ENCODE measurements around the gene AFF2. TPM values are rescaled to one million over a fixed set of nuclear protein-coding genes. Genes with fewer than 3 reads are reported as not detected.

The AFF2 gene
- total RNA-seq, 1 donor from 2014 or later: 13.4 TPM

DNA sequence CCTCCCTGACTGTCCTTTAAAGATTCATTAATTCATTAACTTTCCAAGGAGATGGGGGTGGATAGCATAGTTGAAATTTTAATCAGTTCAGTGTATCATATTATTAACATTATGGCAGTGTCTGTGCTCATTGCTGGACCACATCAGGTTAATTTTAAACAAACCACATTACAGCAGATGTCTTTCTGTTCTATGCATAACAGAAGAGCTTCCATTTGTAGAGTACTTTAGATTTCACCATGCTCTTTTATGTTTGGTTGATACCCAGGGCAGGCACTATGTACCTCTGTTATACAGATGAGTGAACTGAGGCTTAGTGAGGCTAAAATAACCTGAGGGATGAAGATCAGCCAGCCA lies 41.1 kb downstream of the AFF2 start:
- intact Hi-C loops (cut with DNase I): no loop called here
- ATAC-seq (no peak), DNase-seq (no peak)
- Histone ChIP-seq H3K4me1 (no peaks in the 10 kb centered on the region), H3K27ac (no peak overlapping the region), H3K36me3 (no peaks in the 10 kb centered on the region), H3K9me3 (no peaks in the 10 kb centered on the region), H3K4me3 (no peak overlapping the region), H3K27me3 (no peaks in the 10 kb centered on the region)
- TF ChIP-seq, protein P1, sequence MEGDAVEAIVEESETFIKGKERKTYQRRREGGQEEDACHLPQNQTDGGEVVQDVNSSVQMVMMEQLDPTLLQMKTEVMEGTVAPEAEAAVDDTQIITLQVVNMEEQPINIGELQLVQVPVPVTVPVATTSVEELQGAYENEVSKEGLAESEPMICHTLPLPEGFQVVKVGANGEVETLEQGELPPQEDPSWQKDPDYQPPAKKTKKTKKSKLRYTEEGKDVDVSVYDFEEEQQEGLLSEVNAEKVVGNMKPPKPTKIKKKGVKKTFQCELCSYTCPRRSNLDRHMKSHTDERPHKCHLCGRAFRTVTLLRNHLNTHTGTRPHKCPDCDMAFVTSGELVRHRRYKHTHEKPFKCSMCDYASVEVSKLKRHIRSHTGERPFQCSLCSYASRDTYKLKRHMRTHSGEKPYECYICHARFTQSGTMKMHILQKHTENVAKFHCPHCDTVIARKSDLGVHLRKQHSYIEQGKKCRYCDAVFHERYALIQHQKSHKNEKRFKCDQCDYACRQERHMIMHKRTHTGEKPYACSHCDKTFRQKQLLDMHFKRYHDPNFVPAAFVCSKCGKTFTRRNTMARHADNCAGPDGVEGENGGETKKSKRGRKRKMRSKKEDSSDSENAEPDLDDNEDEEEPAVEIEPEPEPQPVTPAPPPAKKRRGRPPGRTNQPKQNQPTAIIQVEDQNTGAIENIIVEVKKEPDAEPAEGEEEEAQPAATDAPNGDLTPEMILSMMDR (IDR thresholded peaks at IDR 0.05): no peak

- Histone ChIP-seq H3K4me3 (no peak overlapping the region), H3K27me3 (no peaks in the 10 kb centered on the region), H3K36me3 (no peaks in the 10 kb centered on the region), H3K27ac (no peak overlapping the region), H3K9me3 (no peaks in the 10 kb centered on the region), H3K4me1 (no peaks in the 10 kb centered on the region)
- intact Hi-C loops (cut with DNase I): no loop called here
- DNase-seq: no peak
- TF ChIP-seq, protein P1 (IDR thresholded peaks at IDR 0.05): no peak
- no peak for ATAC-seq
Observed at GRCh38 chrX:148542481-148543255, 42.3 kb downstream of the AFF2 start.

DNA sequence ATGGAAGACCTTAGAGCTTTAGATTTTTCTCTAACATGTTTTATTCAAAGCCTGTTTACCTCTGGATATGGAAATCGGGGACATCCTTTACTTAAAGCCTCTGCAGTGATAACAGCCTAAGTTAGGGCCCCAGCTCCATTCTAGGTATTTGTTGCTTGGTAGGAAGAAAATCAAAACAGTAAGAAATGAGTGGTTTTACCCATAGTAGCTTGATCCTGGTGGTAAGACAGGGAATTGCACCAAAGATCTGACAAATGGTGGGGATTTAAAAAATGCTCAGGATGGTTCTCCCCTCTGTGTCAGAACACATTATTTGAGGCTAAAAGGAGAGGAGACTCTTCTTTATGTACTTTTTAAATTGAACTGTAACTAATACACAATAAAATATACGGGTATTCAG lies 52.4 kb downstream of the AFF2 start:
- Histone ChIP-seq H3K4me1 (no peaks in the 10 kb centered on the region), H3K9me3 (no peaks in the 10 kb centered on the region), H3K27me3 (no peaks in the 10 kb centered on the region), H3K36me3 (no peaks in the 10 kb centered on the region), H3K4me3 (no peak overlapping the region), H3K27ac (no peak overlapping the region)
- TF ChIP-seq, protein P1 (IDR thresholded peaks at IDR 0.05): peak; percentile 5
- DNase-seq: no peak
- no peak for ATAC-seq
- intact Hi-C loops (cut with DNase I): no loop called here

- TF ChIP-seq, protein P1 (IDR thresholded peaks at IDR 0.05): no peak
- ATAC-seq: no peak
- H3K27ac ChIP-seq: no peak overlapping the region
- no peaks in the 10 kb centered on the region for H3K27me3 ChIP-seq
- intact Hi-C loops (cut with DNase I): no loop called here
- H3K4me1 ChIP-seq: no peaks in the 10 kb centered on the region
- no peak for DNase-seq
- no peaks in the 10 kb centered on the region for H3K9me3 ChIP-seq
- no peaks in the 10 kb centered on the region for H3K36me3 ChIP-seq
- H3K4me3 ChIP-seq: no peak overlapping the region
Observed at GRCh38 chrX:148555101-148555500, 54.7 kb downstream of the AFF2 start.

DNA sequence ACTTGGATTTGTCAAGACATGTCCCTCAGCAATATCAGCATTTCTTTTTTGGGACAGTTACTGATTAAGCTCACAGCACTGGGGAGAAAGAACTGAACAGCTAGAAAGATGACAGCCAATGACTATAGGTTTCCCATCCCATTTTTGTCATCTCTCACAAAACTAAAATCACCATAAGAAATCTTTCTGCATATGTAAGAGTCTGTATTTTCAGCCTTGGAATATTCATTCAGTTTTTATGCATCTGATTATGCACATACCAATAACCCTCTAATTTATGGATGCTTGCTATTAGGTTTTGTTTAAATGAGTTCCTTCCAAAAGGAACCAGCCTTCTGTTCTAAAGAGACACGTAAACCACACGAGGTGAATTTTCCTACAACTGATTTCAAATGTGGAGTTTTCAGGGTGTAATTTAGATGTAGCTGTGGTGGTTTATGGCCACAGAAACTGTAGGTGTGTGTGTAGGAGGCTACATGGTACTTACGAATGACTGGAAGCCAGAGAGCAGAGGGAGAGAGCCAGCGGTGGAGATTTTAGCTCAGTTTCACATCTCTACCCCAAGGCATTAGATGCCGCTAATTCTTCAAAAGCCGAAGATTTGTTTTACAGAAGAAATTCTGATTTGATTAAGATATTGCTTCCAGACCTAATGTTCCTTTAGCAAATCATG lies 55.3 kb downstream of the AFF2 start:
- H3K9me3 ChIP-seq: no peaks in the 10 kb centered on the region
- H3K4me1 ChIP-seq: no peaks in the 10 kb centered on the region
- TF ChIP-seq, protein P1 (IDR thresholded peaks at IDR 0.05): no peak
- no peak overlapping the region for H3K4me3 ChIP-seq
- ATAC-seq (no peak), DNase-seq (no peak)
- intact Hi-C loops (cut with DNase I): no loop called here
- H3K36me3 ChIP-seq: no peaks in the 10 kb centered on the region
- H3K27me3 ChIP-seq: no peaks in the 10 kb centered on the region
- H3K27ac ChIP-seq: no peak overlapping the region

Data from upper lobe of right lung (tissue), 1 donor.